SU-DHL-6 (cell line): ENCODE measurements around the gene GALNT10.

Source experiments
- H2AFZ ChIP-seq: fragments of 200-600 bp; sonication (generic); 2 replicates; pipeline ENCODE4 v1.6.1; 2014; ENCODE audit warnings: low read depth, mild to moderate bottlenecking, moderate library complexity, mixed read lengths, antibody characterized with exemption, low read length; ENCODE audit not compliant: severe bottlenecking
- H3F3A ChIP-seq: fragments of 200-600 bp; shearing (Covaris generic); 2 replicates; pipeline ENCODE4 v1.6.0; 2016; ENCODE audit warnings: antibody characterized with exemption, mild to moderate bottlenecking; ENCODE audit not compliant: insufficient read depth
- H3K27ac ChIP-seq: fragments of 200-600 bp; sonication (generic); 2 replicates; pipeline ENCODE4 v1.5.1; 2016; ENCODE audit warnings: low read depth, mild to moderate bottlenecking, low read length, moderate library complexity, mixed read lengths
- H3K27me3 ChIP-seq: fragments of 200-600 bp; sonication (generic), shearing (Covaris generic); 2 replicates; pipeline ENCODE4 v1.6.0; 2014; ENCODE audit warnings: mild to moderate bottlenecking, low read length
- H3K36me3 ChIP-seq: fragments of 200-600 bp; sonication (generic); 2 replicates; pipeline ENCODE4 v1.6.1; 2014; ENCODE audit warnings: mild to moderate bottlenecking, low read length, mixed read lengths
- H3K4me2 ChIP-seq: fragments of 300-600, 200-600 bp; shearing (Covaris generic), sonication (generic); 2 replicates; pipeline ENCODE4 v1.6.0; 2014; ENCODE audit warnings: low read length, low read depth, mild to moderate bottlenecking; ENCODE audit not compliant: poor library complexity, severe bottlenecking
- H3K4me3 ChIP-seq: fragments of 200-600 bp; sonication (generic); 2 replicates; pipeline ENCODE4 v1.5.1; 2014; ENCODE audit warnings: antibody characterized with exemption, low read length, mild to moderate bottlenecking, mixed read lengths; ENCODE audit not compliant: insufficient read depth, poor library complexity, severe bottlenecking
- H3K79me2 ChIP-seq: fragments of 200-600 bp; sonication (generic); 2 replicates; pipeline ENCODE4 v1.6.1; 2014; ENCODE audit warnings: mild to moderate bottlenecking, low read length, moderate library complexity; ENCODE audit not compliant: insufficient read depth
- H3K9ac ChIP-seq: fragments of 200-600 bp; sonication (generic); 2 replicates; pipeline ENCODE4 v1.7.0; 2014; ENCODE audit warnings: mild to moderate bottlenecking, low read length
- H3K9me2 ChIP-seq: fragments of 200-600 bp; sonication (generic); replicated peaks from 2 replicates; pipeline ENCODE4 v1.6.1; 2014; ENCODE audit warnings: low read length; ENCODE audit not compliant: insufficient read depth
- H3K9me3 ChIP-seq: fragments of 200-600 bp; sonication (generic); 2 replicates; pipeline ENCODE4 v1.6.1; 2014; ENCODE audit warnings: low read length, mixed read lengths; ENCODE audit not compliant: insufficient read depth
- H4K20me1 ChIP-seq: fragments of 200-600 bp; sonication (generic); 2 replicates; pipeline ENCODE4 v1.6.1; 2014; ENCODE audit warnings: low read depth, mild to moderate bottlenecking, antibody characterized with exemption, low read length, moderate library complexity, mixed read lengths
- CTCF ChIP-seq: fragments of 200-600 bp; sonication (generic); IDR thresholded peaks from one replicate; pipeline ENCODE4 v1.5.1; 2017; ENCODE audit warnings: antibody characterized with exemption, mild to moderate bottlenecking, low read length, moderate library complexity; ENCODE audit not compliant: insufficient read depth, poor library complexity, severe bottlenecking
- EZH2phosphoT487 ChIP-seq: fragments of 200-600 bp; sonication (generic), shearing (Covaris generic); conservative IDR thresholded peaks from 2 replicates; pipeline ENCODE4 v1.6.1; 2018; ENCODE audit warnings: mild to moderate bottlenecking, antibody characterized with exemption, low read length, moderate library complexity, mixed read lengths

The GALNT10 gene

GRCh38 chr5:154243736-154244135, 53.2 kb downstream of the GALNT10 start:
- no peaks in the 10 kb centered on the region for H3K36me3 ChIP-seq
- TF ChIP-seq EZH2phosphoT487, result no peak
- no peaks in the 10 kb centered on the region for H3K27me3 ChIP-seq
- H3K27ac ChIP-seq, result no peak overlapping the region
- H3K4me2 ChIP-seq, result no peak overlapping the region
- no peak overlapping the region for H2AFZ ChIP-seq
- H3K4me3 ChIP-seq, result no peak overlapping the region
- H3F3A ChIP-seq, result no peaks in the 10 kb centered on the region
- H3K79me2 ChIP-seq, result no peaks in the 10 kb centered on the region
- H3K9ac ChIP-seq, result no peak overlapping the region
- no peaks in the 10 kb centered on the region for H4K20me1 ChIP-seq
- H3K9me3 ChIP-seq, result peaks cover 10% of the 10 kb centered on the region; the same call in 1 of the 2 replicates
- H3K9me2 ChIP-seq, result no peaks in the 10 kb centered on the region

- peaks cover 10% of the 10 kb centered on the region; the same call in 1 of the 2 replicates for H3K9me3 ChIP-seq
- TF ChIP-seq EZH2phosphoT487 (no peak), CTCF (no peak)
- H3K36me3 ChIP-seq, result no peaks in the 10 kb centered on the region
- H3K27ac ChIP-seq, result no peak overlapping the region
- H3K4me3 ChIP-seq, result no peak overlapping the region
- H4K20me1 ChIP-seq, result no peaks in the 10 kb centered on the region
- no peaks in the 10 kb centered on the region for H3K27me3 ChIP-seq
- H3K9ac ChIP-seq, result no peak overlapping the region
- H3K4me2 ChIP-seq, result no peak overlapping the region
- no peaks in the 10 kb centered on the region for H3K79me2 ChIP-seq
- H3K9me2 ChIP-seq, result no peaks in the 10 kb centered on the region
- no peak overlapping the region for H2AFZ ChIP-seq
- no peaks in the 10 kb centered on the region for H3F3A ChIP-seq
These were observed 53.9 kb downstream of the GALNT10 start for GRCh38 chr5:154244476-154244875.

- H3K9me3 ChIP-seq, result peaks cover 10% of the 10 kb centered on the region; the same call in 1 of the 2 replicates
- no peaks in the 10 kb centered on the region for H3K79me2 ChIP-seq
- H3F3A ChIP-seq, result no peaks in the 10 kb centered on the region
- H3K36me3 ChIP-seq, result no peaks in the 10 kb centered on the region
- 0 out of 2 replicates have a peak, but pooled peaks cover 3% of the 10 kb centered on the region for H4K20me1 ChIP-seq
- no peak overlapping the region for H3K27ac ChIP-seq
- H3K4me3 ChIP-seq, result no peak overlapping the region
- no peak overlapping the region for H2AFZ ChIP-seq
- no peaks in the 10 kb centered on the region for H3K9me2 ChIP-seq
- H3K27me3 ChIP-seq, result no peaks in the 10 kb centered on the region
- no peak overlapping the region for H3K9ac ChIP-seq
- TF ChIP-seq CTCF (no peak), EZH2phosphoT487 (no peak)
- H3K4me2 ChIP-seq, result no peak overlapping the region
These were observed 58.2 kb downstream of the GALNT10 start for GRCh38 chr5:154248691-154249090.

DNA sequence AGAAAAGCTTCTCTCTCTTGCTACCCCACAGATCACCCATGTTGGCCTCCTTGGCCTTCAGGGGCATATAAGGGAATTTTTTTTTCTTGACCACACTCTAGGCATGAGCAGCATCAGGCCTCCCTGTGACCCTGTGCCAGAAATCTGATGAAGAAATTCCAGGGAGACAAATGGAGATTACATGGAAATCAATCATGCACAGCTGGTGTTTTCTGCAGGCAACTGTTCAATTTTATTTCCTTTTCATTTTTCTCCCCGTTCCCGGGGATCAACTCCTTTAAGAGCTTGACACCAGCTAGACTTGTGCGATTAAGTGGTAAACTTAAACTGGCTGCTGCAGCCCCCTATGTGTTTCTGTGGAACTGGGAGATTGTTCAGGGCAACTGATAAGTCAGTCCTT, 59.3 kb downstream of the GALNT10 start:
- Histone ChIP-seq H4K20me1 (0 out of 2 replicates have a peak, but pooled peaks cover 3% of the 10 kb centered on the region), H3K9me2 (no peaks in the 10 kb centered on the region), H3K4me2 (no peak overlapping the region), H3F3A (no peaks in the 10 kb centered on the region), H3K36me3 (no peaks in the 10 kb centered on the region), H3K79me2 (no peaks in the 10 kb centered on the region), H3K27ac (no peak overlapping the region), H2AFZ (no peak overlapping the region), H3K4me3 (no peak overlapping the region), H3K9me3 (peaks cover 5% of the 10 kb centered on the region; the same call in 1 of the 2 replicates), H3K9ac (no peak overlapping the region), H3K27me3 (no peaks in the 10 kb centered on the region)
- TF ChIP-seq EZH2phosphoT487 (no peak), CTCF (no peak)
